ENCODE data around the gene RASEF.

DNA sequence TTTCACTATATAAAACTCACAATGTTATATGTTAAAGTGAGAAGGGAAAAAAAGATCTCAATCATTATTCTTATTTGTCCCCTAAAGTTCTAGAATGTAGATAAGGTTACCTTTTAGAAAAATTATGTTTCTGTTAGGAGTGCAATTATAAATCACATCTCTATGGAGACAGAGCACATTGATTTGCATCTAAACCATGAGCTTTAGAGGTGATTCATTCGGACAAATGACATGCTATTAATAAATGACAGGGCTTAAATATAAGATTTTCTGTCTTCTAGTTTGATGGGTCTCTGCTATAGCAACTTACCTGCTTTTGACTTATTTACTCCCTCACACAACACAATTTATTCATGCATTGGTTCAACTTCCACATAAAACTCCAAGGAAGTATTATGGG, 39.8 kb downstream of the RASEF start:
- no peak for TF ChIP-seq TCF12 (IDR thresholded peaks at IDR 0.05; ENCODE audit: low read depth)
- no peak for TF ChIP-seq CEBPB (IDR thresholded peaks at IDR 0.05)
- TF ChIP-seq NFIC (IDR thresholded peaks at IDR 0.05) = no peak
- TF ChIP-seq EGR1 (IDR thresholded peaks at IDR 0.05) = no peak
